KOPT-K1 (cell line): ENCODE measurements around the gene OBSL1.

Experiments
- H3K27ac ChIP-seq: fragments of 200-600 bp; sonication (generic); 2 replicates; pipeline ENCODE4 v1.5.1; 2016; ENCODE audit warnings: antibody characterized with exemption, mild to moderate bottlenecking, low read depth, low read length; ENCODE audit not compliant: poor library complexity, severe bottlenecking
- H3K36me3 ChIP-seq: fragments of 200-600 bp; sonication (generic); 2 replicates; pipeline ENCODE4 v1.5.1; 2017; ENCODE audit warnings: antibody characterized with exemption, mild to moderate bottlenecking, low read length, moderate library complexity; ENCODE audit not compliant: insufficient read depth
- H3K9me3 ChIP-seq: fragments of 200-600 bp; sonication (generic); 2 replicates; pipeline ENCODE4 v1.5.1; 2017; ENCODE audit warnings: antibody characterized with exemption, low read length, mild to moderate bottlenecking; ENCODE audit not compliant: insufficient read depth, poor library complexity, severe bottlenecking

Gene OBSL1

DNA sequence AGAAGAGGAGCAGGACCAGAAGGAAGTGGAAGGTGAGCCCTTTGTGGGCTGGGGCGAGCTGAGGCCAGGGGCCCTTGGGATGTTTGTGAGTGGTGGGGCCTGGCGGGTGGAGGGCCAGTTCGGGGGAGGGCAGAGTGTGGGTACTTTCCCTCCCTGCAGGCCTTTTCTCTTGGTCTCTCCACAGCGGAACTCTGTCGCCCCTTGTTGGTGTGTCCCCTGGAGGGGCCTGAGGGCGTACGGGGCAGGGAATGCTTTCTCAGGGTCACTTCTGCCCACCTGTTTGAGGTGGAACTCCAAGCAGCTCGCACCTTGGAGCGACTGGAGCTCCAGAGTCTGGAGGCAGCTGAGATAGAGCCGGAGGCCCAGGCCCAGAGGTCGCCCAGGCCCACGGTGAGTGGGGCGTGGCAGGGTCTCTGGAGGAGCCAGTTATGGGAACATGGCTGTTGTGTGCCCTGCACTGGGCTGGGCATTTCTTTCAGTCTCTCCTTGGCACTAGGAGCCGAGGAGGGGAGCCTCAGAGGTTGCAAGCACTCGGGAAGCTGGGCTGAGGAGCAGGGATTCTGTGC is 37.1 kb upstream of the OBSL1 start:
- no peak overlapping the region for H3K27ac ChIP-seq
- H3K9me3 ChIP-seq, result no peaks in the 10 kb centered on the region
- H3K36me3 ChIP-seq, result peaks cover 33% of the 10 kb centered on the region

DNA sequence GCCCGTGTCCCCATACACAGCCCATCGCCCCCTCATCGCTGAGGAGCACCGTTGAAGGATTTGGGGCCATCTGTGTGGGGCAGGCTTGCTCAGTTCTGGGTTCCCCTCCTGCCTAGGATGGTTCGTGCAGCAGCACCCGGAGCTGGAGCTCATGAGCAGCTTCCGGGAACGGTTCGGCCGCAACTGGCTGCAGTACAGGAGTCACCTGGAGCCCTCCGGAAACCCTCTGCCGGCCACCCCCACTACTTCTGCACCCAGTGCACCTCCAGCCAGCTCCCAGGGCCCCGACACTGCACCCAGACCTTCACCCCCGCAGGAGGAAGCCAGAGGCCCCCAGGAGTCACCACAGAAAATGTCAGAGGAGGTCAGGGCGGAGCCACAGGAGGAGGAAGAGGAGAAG is 36.6 kb upstream of the OBSL1 start:
- Histone ChIP-seq H3K36me3 (peaks cover 33% of the 10 kb centered on the region), H3K27ac (no peak overlapping the region), H3K9me3 (no peaks in the 10 kb centered on the region)

DNA sequence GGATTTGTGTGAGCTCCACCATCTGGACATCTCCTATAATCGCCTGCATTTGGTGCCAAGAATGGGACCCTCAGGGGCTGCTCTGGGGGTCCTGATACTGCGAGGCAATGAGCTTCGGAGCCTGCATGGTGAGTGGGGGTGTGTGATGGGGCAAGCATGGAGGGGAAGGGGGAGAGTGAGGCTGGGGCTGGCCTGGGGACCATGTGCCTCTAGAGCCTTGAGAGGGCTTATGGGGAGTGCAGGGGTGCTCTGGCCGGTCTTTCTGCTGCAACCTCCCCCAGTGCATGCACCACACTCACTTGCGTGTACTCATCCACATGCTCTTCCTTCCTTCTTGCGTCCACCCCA is 34.2 kb upstream of the OBSL1 start:
- Histone ChIP-seq H3K36me3 (peaks cover 48% of the 10 kb centered on the region), H3K27ac (no peak overlapping the region), H3K9me3 (no peaks in the 10 kb centered on the region)

DNA sequence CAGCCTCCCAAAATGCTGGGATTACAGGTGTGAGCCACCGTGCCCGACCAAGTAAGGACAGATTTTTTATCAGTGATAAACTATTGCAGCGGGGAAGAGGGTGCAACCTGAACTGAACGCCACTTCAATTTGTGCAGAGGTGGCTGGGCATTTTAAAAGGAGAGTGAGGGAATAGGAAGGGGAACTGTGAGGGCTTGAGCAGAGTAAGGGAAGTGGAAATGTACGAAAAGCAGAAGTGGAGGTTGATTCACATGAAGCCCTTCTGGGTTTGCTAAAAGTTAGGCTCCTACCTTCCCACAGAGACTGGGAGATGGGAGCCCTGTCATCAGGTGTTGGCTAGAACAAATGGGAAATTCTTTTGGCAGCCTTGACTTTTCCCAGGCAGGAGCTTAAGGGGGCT is 32.4 kb upstream of the OBSL1 start:
- peaks cover 41% of the 10 kb centered on the region; the same call in 1 of the 2 replicates for H3K36me3 ChIP-seq
- no peak overlapping the region for H3K27ac ChIP-seq
- no peaks in the 10 kb centered on the region for H3K9me3 ChIP-seq

DNA sequence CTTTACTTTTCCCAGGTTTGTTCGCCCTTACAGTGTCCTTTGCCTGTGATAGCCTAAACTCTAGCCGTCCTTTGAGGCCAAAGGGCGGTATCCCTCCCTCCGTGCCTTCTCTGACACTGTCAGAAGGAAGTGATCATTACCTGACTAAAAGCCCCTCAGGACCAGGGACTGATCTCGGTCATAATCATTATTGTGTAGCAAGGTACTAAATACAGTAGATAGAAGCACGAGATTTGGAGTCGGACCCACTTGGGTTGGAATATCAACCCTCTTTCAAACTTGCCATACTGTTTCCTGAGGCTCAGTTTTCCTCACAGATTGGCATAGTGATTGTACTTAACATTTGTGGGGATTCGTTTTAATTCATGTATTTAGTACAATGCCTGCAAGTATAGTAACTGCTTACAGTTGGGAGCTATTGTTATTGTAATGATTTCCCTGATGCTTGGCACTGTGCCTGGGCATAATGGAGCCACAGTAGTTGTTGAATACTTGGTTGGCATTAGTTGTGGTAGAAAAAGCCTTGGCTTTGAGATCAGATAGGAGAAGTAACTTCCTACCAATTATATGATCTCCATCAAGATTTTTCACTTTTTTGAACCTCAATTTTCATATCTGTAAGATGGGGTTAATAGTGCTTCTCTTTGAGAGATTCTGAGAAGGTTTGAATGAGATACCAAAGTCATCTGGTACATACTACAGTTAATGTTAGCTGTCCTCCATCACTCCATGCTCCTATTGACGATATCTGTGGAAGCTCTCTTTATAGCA is 27.2 kb upstream of the OBSL1 start:
- H3K27ac ChIP-seq, result peak overlapping the region; percentile 82
- peaks cover 18% of the 10 kb centered on the region; the same call in 1 of the 2 replicates for H3K36me3 ChIP-seq
- H3K9me3 ChIP-seq, result no peaks in the 10 kb centered on the region

DNA sequence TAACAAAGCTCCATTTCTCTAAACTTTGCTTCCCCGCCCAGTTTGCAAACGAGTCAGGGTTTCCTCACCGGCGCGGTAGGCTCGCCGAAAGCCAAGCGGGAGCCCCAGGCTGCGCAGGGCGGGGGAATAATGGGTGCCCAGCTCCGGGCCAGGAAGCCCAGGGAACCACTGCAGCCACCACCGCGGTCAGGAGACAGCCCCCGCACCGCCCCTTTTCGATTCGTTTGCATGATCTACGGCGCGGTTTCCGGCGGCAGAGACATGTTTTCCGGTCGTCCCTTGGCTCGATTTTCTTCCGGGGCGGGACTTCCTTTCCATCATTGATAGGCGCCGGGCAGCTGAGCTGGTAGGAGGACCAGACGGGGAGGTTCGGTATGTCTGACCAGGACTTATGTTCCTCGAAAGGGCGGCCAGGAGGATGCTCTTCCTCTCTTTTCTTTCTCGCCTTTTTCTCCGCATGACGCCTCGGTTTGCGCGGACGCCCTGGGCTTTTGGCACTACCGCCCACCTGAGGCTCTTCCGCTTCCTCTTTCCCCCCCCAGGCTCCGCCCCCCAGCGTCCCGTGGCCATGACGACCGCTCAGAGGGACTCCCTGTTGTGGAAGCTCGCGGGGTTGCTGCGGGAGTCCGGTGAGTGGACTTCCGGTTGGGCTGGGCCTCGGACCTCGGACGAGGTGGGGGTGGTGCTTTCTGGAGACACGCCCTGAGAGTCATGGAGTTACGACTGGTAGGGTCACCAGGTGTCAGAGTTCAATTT is 26.4 kb upstream of the OBSL1 start, which contains the start of gene STK11IP:
Gene STK11IP, plus strand, starts transcription at position 306 of the 756 bp plus-strand sequence. Its CDS starts 263 bp downstream, at position 569.
- Histone ChIP-seq H3K27ac (peak within 1 kb of the TSS; percentile 82), H3K9me3 (no peaks in the 10 kb centered on the region), H3K36me3 (peaks cover 16% of the 10 kb centered on the region; the same call in 1 of the 2 replicates)

DNA sequence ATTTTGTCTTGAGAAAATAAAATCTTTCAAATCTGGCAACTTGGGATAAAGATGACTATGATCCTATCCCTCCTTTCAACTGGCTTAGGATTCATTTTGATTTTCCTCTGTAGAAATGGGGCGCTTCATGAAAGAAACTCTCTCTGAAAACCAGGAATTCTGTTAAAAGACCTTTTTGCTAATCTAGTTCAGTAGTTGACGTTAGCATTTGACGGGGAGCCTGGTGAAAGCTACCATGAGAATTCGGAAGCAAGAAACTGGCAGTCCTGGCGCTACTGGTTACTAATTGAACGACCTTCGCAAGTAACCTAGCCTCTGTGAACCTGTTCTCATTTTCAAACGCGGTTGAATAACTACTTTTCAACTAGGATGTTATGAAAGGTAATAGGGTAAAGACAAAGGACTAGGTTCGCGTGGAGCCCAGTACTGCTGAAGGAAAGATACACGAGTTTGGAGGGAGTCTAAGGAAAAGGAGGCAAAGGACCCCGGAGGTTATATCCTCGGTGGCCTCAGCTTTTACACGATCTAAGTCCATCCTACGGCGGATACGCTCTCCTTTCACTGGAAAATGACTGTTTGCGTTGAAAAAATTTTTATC is 25.7 kb upstream of the OBSL1 start:
- H3K27ac ChIP-seq, result peak overlapping the region; percentile 82
- H3K36me3 ChIP-seq, result peaks cover 9% of the 10 kb centered on the region; the same call in 1 of the 2 replicates
- H3K9me3 ChIP-seq, result no peaks in the 10 kb centered on the region

DNA sequence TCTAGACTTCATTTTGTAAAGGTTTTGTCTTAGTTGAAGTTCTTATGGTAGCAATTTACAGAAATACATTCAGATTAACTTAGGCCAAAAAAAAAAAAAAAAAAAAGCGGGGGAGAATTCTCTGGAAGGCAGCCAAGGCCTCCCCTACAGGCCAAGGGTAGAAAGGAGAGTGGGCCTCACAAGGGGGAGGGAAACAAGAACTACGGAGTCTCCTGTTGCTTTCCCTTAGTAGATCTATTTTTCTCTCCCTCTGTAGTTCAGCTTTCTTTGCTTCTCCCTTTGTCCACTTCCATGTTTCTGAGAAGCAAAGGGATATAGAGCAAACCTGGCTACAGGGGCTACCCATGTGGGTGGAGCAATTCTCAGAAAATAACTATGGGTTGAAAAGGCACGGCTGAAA is 23.9 kb upstream of the OBSL1 start:
- H3K27ac ChIP-seq, result no peak overlapping the region
- H3K36me3 ChIP-seq, result no peaks in the 10 kb centered on the region
- H3K9me3 ChIP-seq, result no peaks in the 10 kb centered on the region

DNA sequence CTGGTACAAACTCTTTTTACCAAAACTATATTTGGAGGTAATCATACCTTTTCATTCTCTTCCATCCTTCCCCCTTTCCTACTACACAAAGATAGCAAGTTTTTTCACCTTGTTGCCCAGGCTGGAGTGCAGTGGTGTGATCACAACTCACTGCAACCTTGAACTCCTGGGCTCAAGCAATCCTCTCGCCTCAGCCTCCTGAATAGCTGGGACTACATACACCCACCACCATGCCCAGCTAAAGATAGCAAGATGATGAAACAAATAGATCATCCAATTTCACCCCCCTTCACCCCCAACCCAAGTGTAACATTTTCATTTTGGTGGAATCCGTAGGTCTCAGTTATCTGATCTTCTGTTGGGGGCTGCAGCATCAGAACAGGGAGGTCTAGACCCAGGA is 21.8 kb upstream of the OBSL1 start:
- Histone ChIP-seq H3K36me3 (no peaks in the 10 kb centered on the region), H3K27ac (no peak overlapping the region), H3K9me3 (no peaks in the 10 kb centered on the region)

DNA sequence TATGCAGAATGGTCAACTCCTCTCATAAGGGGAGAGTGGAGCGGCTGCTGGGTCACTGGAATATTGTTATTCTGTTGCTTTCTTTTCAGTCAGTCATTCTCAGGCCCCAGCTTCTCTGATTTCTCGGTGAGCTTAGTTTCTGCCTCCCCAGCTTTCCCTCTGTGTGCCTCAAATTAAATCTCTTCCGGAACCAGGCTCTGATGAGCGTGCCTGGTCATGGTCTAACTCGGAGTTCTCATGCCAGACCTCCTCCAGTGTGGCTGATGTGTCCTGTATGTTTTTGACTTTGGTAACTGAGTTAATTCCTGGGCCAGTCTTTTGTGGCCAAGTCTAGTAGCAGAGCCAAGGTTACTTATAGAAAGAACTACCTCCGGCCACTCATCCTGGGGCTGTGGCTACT is 21.4 kb upstream of the OBSL1 start:
- no peak overlapping the region for H3K27ac ChIP-seq
- no peaks in the 10 kb centered on the region for H3K9me3 ChIP-seq
- no peaks in the 10 kb centered on the region for H3K36me3 ChIP-seq

DNA sequence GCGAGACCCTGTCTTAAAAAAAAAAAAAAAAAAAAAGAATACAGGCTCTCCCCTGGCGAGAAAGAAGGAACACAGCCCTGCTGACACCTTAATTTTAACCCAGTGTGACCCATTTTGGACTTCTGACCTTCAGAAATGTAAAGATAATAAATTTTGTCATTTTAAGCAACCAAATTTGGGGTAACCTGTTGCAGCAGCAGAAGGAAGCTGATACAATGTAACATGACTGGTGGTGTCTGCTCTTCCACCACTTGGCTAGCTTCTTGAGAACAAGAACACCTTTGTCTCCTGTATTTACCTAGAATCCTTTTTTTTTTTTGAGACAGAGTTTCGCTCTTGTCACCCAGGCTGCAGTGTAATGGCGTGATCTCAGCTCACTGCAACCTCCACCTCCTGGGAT is 19.8 kb upstream of the OBSL1 start:
- H3K9me3 ChIP-seq, result no peaks in the 10 kb centered on the region
- H3K36me3 ChIP-seq, result no peaks in the 10 kb centered on the region
- no peak overlapping the region for H3K27ac ChIP-seq

DNA sequence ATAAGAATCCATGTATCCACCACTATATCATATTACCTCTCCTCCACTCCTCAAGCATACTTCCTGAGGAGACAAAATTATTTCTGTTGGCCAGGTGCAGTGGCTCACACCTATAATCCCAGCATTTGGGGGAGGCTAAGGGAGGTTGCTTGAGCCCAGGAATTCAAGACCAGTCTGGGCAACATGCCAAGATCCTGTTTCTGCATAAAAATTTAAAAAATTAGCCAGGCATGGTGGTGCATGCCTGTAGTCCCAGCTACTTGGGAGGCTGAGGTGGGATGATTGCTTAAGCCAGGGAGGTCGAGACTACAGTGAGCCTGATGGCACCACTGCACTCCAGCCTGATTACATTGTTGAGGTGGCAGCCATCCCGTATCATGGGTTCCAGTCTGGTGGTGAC is 10.0 kb upstream of the OBSL1 start:
- Histone ChIP-seq H3K36me3 (no peaks in the 10 kb centered on the region), H3K27ac (no peak overlapping the region), H3K9me3 (no peaks in the 10 kb centered on the region)

DNA sequence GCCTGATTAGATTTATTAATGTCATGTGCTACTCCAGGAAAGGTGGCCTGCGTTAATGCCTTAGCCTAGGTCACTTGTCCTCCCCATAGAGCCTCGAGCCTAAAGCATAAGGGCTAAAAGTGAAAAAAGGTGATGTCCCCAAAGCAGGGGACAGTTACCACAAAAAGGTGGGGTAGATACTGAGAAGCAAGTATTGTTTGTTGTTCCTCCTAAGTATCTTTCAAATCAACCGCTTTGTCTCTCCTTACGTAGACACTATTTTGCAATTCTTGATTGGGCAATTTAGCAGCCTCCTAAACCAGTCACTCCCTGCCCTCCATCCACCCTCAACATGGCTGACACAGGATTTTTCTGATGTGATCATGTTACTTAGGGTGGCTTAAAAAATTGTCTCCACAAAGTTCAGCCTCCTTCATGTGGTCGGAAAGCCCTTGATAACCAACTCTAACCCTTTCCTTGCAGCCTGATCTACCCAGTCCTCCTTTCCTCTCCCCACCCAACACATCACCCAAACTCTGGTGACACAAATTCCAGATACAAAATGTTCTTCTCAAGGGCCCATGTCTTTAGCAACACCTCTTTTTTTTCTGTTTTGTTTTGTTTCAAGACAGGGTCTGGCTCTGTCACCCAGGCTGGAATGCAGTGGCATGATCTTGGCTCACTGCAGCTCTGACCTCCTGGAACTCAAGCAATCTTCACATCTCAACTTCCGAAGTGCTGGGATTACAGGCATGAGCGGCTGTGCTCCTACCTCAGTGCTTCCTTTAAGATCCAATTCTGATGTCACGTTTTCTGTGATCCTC is 7.7 kb upstream of the OBSL1 start:
- no peaks in the 10 kb centered on the region for H3K36me3 ChIP-seq
- no peaks in the 10 kb centered on the region for H3K9me3 ChIP-seq
- no peak overlapping the region for H3K27ac ChIP-seq

DNA sequence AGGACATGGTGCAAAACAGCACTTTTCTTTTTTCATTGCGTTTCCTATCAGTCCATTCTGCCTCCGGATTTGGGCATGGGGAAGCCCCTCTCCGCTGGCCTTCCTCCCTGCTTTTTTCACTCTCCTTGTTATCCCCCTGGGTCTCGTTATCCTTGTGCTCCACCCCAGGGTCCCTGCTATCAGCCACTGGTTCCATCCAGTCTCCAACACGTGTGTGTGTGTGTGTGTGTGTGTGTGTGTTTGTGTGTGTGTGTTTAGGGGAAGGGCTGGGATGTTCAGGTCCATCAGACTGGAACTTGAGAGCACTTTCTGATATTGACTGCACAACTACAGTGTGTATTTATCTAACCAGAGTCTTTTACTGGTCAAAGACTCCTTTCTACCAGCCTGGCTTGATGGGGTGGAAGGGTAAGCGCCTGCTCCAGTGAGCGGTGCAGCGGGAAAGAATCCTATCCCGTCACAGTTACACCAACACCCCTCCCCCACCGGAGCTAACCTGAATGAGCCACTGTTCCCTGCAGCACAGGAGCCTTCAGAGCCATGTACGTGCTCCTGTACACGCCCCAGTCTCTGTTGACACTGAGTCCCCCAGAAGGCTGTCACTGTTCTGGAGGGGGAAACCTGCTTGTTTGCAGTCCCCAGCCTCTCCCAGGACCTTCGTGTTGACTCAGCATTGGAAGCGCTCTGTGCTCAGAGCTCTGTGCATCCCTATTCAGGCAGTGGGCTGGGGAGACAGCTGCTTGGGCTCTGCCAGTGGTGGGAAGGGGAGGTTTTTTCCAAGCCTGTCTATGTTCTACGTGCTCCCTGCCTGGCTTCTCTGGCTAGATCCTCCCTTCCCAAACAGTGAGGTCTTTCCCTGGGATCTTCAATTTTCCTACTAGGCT is 5.4 kb upstream of the OBSL1 start:
- Histone ChIP-seq H3K9me3 (no peaks in the 10 kb centered on the region), H3K27ac (no peak overlapping the region), H3K36me3 (no peaks in the 10 kb centered on the region)
